GM21526 (cell line): ENCODE data around the gene EFNA3.

ENCODE experiments used
- ATAC-seq: cut with Tn5 transposase; IDR thresholded peaks from one replicate; pipeline ENCODE4 v1.9.1; 2021; ENCODE audit warnings: moderate library complexity; ENCODE audit not compliant: unreplicated experiment, low FRiP score

Gene EFNA3

GRCh38 chr1:155048449-155049334 is 29.9 kb upstream of the EFNA3 start:
- no peak for ATAC-seq

GRCh38 chr1:155049651-155050559 is 28.7 kb upstream of the EFNA3 start:
- no peak for ATAC-seq

GRCh38 chr1:155050560-155051341 is 27.9 kb upstream of the EFNA3 start, which contains the start of gene ADAM15:
TSS of gene ADAM15 (plus strand) at chr1:155051316. CDS start at chr1:155051387, 71 bp downstream.
- peak; percentile 53 for ATAC-seq

- peak; percentile 6 for ATAC-seq
Observed at GRCh38 chr1:155051342-155051776, 27.3 kb upstream of the EFNA3 start.

GRCh38 chr1:155051777-155052398 is 26.7 kb upstream of the EFNA3 start:
- ATAC-seq, result no peak

GRCh38 chr1:155052439-155053395 is 25.9 kb upstream of the EFNA3 start:
- no peak for ATAC-seq

GRCh38 chr1:155053531-155054105 is 25.0 kb upstream of the EFNA3 start:
- no peak for ATAC-seq

GRCh38 chr1:155057104-155057503 is 21.5 kb upstream of the EFNA3 start:
- ATAC-seq, result no peak

GRCh38 chr1:155057788-155058211 is 20.8 kb upstream of the EFNA3 start:
- ATAC-seq, result no peak

GRCh38 chr1:155060736-155061135 is 17.9 kb upstream of the EFNA3 start:
- no peak for ATAC-seq

- ATAC-seq, result no peak
Observed at GRCh38 chr1:155061381-155062150, 17.1 kb upstream of the EFNA3 start.

GRCh38 chr1:155062151-155062686 is 16.4 kb upstream of the EFNA3 start:
- no peak for ATAC-seq

GRCh38 chr1:155062702-155063411 is 15.8 kb upstream of the EFNA3 start:
- ATAC-seq, result no peak

- peak; percentile 57 for ATAC-seq
Observed at GRCh38 chr1:155063550-155064110, 15.0 kb upstream of the EFNA3 start, which contains the start of gene EFNA4. TSS of gene EFNA4 (plus strand) at chr1:155063740. CDS start at chr1:155063824, 84 bp downstream.

GRCh38 chr1:155064111-155064831 is 14.4 kb upstream of the EFNA3 start:
- ATAC-seq, result no peak
